Measurements from ENCODE around the gene ORMDL3. TPM values are rescaled to one million over a fixed set of nuclear protein-coding genes. Genes with fewer than 3 reads are reported as not detected.

The ORMDL3 gene
- total RNA-seq, 4 donors from 2014 or later = 17.3 to 36.2 (median 29.6) TPM

DNA sequence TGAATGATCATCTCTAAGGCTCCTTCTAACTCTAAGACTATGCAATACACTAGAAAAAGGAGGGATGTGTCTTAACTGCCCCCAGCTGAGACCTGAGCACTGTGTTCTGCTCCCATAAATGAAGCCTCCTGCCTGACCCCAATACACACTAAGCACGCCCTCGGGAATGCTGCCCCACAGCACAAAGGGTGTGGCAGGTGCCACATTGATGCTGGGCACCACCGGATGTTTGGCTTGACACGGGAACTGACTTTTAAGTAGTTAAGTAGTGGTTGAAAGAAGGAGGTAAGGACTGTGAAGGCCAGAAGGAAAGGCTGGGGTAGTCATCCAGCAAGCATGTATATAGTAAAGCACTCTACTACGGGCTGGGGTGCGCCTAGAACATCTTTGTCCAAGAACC, 39.4 kb upstream of the ORMDL3 start:
- Histone ChIP-seq H3K9me3 (no peaks in the 10 kb centered on the region), H3K27me3 (peaks cover 0 to 7% (median 0%) of the 10 kb centered on the region in 3 donors), H3K36me3 (no peaks in the 10 kb centered on the region), H3K4me3 (no peak overlapping the region), H3K27ac (no peak overlapping the region), H3K4me1 (no peaks in the 10 kb centered on the region)
- TF ChIP-seq, protein P1, sequence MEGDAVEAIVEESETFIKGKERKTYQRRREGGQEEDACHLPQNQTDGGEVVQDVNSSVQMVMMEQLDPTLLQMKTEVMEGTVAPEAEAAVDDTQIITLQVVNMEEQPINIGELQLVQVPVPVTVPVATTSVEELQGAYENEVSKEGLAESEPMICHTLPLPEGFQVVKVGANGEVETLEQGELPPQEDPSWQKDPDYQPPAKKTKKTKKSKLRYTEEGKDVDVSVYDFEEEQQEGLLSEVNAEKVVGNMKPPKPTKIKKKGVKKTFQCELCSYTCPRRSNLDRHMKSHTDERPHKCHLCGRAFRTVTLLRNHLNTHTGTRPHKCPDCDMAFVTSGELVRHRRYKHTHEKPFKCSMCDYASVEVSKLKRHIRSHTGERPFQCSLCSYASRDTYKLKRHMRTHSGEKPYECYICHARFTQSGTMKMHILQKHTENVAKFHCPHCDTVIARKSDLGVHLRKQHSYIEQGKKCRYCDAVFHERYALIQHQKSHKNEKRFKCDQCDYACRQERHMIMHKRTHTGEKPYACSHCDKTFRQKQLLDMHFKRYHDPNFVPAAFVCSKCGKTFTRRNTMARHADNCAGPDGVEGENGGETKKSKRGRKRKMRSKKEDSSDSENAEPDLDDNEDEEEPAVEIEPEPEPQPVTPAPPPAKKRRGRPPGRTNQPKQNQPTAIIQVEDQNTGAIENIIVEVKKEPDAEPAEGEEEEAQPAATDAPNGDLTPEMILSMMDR (IDR thresholded peaks at IDR 0.05 in 4 of 5, conservative IDR thresholded peaks at IDR 0.05 in 1 of 5) = no peak
- TF ChIP-seq POLR2A (IDR thresholded peaks at IDR 0.05) = no peak
- in situ Hi-C loops (cut with MboI; ENCODE audit: low sequenced_read_pairs in 4 of 4) = no loop called here
- DNase-seq (no peak), ATAC-seq (no peak)
- intact Hi-C loops (cut with DNase I; ENCODE audit: low total_unique reads) = no loop called here

DNA sequence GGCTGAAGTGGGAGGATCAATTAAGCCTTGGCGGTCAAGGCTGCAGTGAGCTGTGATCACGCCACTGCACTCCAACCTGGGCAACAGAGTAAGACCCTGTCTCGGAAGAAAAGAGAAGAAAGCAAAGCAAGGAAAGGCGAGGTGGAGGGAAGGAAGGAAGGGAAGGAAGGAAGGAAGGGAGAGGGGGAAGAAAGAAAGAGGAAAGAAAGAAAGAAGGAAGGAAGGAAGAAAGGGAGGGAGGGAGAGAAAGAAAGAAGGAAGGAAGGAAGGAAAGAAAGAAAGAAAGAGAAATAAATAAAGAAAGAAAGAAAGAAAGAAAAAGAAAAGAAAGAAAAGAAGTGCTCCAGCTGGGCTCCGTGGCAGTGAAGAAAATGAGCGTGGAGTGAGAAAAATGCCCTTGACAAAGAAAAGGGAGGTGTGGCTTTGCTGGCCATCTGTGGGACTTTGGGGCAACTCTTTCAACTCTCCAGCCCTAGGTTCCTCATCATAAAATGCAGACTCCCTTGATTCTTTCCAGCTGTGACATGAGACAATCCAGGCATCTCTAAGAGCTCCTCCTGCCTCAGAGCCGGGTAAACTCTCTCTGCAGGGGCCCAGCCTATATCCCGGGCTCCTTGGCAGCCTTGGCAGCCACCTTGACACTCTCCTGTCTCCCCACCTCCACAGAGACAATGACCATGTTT, 37.8 kb upstream of the ORMDL3 start:
- ATAC-seq = no peak
- intact Hi-C loops (cut with DNase I; ENCODE audit: low total_unique reads) = no loop called here
- no peak overlapping the region for H3K4me3 ChIP-seq
- H3K36me3 ChIP-seq = no peaks in the 10 kb centered on the region
- H3K9me3 ChIP-seq = no peaks in the 10 kb centered on the region
- in situ Hi-C loops (cut with MboI; ENCODE audit: low sequenced_read_pairs in 4 of 4) = no loop called here
- H3K4me1 ChIP-seq = no peaks in the 10 kb centered on the region
- peaks cover 0 to 2% (median 0%) of the 10 kb centered on the region in 3 donors for H3K27me3 ChIP-seq
- DNase-seq = no peak
- TF ChIP-seq, protein P1 (IDR thresholded peaks at IDR 0.05 in 4 of 5, conservative IDR thresholded peaks at IDR 0.05 in 1 of 5) = no peak
- TF ChIP-seq POLR2A (IDR thresholded peaks at IDR 0.05) = no peak
- no peak overlapping the region for H3K27ac ChIP-seq

DNA sequence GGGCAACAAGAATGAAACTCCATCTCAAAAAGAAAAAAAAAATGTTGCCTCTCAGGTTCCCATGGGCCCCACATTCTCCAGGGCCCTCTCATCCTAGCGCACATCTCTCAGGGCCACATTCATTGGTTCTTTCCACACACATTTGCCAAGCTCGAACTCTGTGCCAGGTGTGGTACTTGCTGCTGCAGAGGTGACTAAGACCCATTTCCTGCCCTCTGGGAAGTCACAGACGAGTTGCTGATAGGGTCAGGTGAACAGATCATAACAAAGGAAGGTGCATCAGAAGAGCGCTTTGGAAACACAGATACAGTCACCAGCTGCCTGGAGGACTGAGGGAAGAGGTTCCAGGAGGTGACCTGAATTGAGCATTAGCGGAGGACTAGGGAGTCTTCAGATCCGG, 36.4 kb upstream of the ORMDL3 start:
- Histone ChIP-seq H3K36me3 (no peaks in the 10 kb centered on the region), H3K27me3 (peaks cover 0 to 2% (median 0%) of the 10 kb centered on the region in 3 donors), H3K9me3 (no peaks in the 10 kb centered on the region), H3K4me1 (peaks cover 0 to 4% of the 10 kb centered on the region in 2 donors), H3K27ac (no peak overlapping the region), H3K4me3 (no peak overlapping the region)
- no peak for ATAC-seq
- in situ Hi-C loops (cut with MboI; ENCODE audit: low sequenced_read_pairs in 4 of 4) (no loop called here), intact Hi-C loops (cut with DNase I; ENCODE audit: low total_unique reads) (no loop called here)
- TF ChIP-seq POLR2A (IDR thresholded peaks at IDR 0.05) = no peak
- TF ChIP-seq, protein P1 (IDR thresholded peaks at IDR 0.05 in 4 of 5, conservative IDR thresholded peaks at IDR 0.05 in 1 of 5) = no peak
- DNase-seq = no peak

DNA sequence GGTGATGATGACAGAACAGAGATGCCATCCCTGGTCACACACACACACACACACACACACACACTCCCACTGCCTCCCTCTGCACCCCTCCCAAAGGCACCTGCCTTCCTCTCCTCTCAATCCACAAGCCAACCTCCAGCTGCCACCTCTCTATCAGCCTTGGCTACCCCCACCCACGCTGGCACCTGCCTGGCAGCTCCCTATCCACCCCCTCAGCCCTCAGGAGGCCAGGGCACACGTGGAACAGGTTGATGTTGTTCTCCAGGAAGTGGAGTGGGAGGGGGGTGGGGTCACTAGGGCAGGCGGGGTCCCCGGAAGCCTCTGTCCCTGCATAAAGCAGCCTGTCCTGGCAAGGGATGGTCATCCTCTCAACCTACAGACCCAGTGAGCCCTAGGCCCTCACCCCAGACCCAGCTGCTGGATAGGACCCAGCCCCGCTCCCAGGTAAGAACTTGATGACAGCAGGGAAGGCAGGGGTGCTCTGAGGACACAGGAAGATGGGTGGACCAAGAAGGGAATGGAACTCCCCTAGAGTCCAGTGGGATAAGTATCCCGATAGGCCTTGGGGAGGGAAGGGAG, 35.3 kb upstream of the ORMDL3 start, which contains the start of gene GSDMA:
GSDMA (plus strand) TSS at position 363 of the 579 bp plus-strand sequence. CDS start 2,684 bp downstream, outside the sequence.
- intact Hi-C loops (cut with DNase I; ENCODE audit: low total_unique reads) (no loop called here), in situ Hi-C loops (cut with MboI; ENCODE audit: low sequenced_read_pairs in 4 of 4) (no loop called here)
- peaks cover 0 to 2% (median 0%) of the 10 kb centered on the region in 3 donors for H3K27me3 ChIP-seq
- TF ChIP-seq POLR2A (IDR thresholded peaks at IDR 0.05) = no peak
- TF ChIP-seq, protein P1 (IDR thresholded peaks at IDR 0.05 in 4 of 5, conservative IDR thresholded peaks at IDR 0.05 in 1 of 5) = no peak
- no peaks in the 10 kb centered on the region for H3K9me3 ChIP-seq
- ATAC-seq (no peak), DNase-seq (no peak)
- peaks cover 0 to 4% of the 10 kb centered on the region in 2 donors for H3K4me1 ChIP-seq
- no peak within 1 kb of the TSS for H3K27ac ChIP-seq
- H3K4me3 ChIP-seq = no peak within 1 kb of the TSS
- no peaks in the 10 kb centered on the region for H3K36me3 ChIP-seq

Measured in gastrocnemius medialis (tissue), 4 donors.